H1 (cell line): ENCODE measurements around the gene HOXA11. TPM values are rescaled to one million over a fixed set of nuclear protein-coding genes. Genes with fewer than 3 reads are reported as not detected.

Source experiments
- RAD21 ChIP-seq, 2 experiments: IDR thresholded peaks in 1 of 2; conservative IDR thresholded peaks in 1 of 2; 2 replicates each; pipeline ENCODE4 v1.6.1; 2011; ENCODE audit warnings: low read depth in 2 of 2, low read length in 2 of 2, improper control_type of control experiment in 1 of 2, inconsistent platforms in 1 of 2, mild to moderate bottlenecking in 1 of 2, moderate library complexity in 1 of 2
- RXRA ChIP-seq: IDR thresholded peaks from 2 replicates; pipeline ENCODE4 v1.6.1; 2011; ENCODE audit warnings: low read depth, mild to moderate bottlenecking, low read length, moderate library complexity; ENCODE audit not compliant: insufficient read depth
- polyA plus RNA-seq, 7 experiments: library from polyadenylated mRNA; depleted of rRNA in 3 of 7; stranded (reverse) in 5 of 7; unstranded in 2 of 7; fragments of >200 nt in 5 of 7; fragments of 200-250 nt in 2 of 7; gene quantifications; 1 replicate in 5 of 7; 2 replicates in 1 of 7; 4 replicates in 1 of 7; pipeline versions ENCODE4 v1.2.1 to v1.2.3, GENCODE V29; 2011 to 2013; ENCODE audit warnings: missing spikeins in 2 of 7, mixed read lengths in 2 of 7
- total RNA-seq: library from RNA; stranded (reverse); fragmentation: NEBNext Ultra II Directional; extraction: Animal tissue kit (Norgen Biotek cat#: 25700); gene quantifications from 2 replicates; pipeline ENCODE4 v1.2.1, GENCODE V29; 2021

The HOXA11 gene
- total and polyA plus RNA-seq, 2 of the 8 experiments (the other 6 are each of a cell fraction or from before 2014, with no cell fraction given): not detected

GRCh38 chr7:27171637-27172314, 13.3 kb downstream of the HOXA11 start (continued):
- TF ChIP-seq RAD21 (IDR thresholded peaks at IDR 0.05 in 1 of 2, conservative IDR thresholded peaks at IDR 0.05 in 1 of 2; ENCODE audit: low read depth in 2 of 2, low read length in 2 of 2): no peak
- no peak for TF ChIP-seq RXRA
